ENCODE results near the gene EFNA3.

DNA sequence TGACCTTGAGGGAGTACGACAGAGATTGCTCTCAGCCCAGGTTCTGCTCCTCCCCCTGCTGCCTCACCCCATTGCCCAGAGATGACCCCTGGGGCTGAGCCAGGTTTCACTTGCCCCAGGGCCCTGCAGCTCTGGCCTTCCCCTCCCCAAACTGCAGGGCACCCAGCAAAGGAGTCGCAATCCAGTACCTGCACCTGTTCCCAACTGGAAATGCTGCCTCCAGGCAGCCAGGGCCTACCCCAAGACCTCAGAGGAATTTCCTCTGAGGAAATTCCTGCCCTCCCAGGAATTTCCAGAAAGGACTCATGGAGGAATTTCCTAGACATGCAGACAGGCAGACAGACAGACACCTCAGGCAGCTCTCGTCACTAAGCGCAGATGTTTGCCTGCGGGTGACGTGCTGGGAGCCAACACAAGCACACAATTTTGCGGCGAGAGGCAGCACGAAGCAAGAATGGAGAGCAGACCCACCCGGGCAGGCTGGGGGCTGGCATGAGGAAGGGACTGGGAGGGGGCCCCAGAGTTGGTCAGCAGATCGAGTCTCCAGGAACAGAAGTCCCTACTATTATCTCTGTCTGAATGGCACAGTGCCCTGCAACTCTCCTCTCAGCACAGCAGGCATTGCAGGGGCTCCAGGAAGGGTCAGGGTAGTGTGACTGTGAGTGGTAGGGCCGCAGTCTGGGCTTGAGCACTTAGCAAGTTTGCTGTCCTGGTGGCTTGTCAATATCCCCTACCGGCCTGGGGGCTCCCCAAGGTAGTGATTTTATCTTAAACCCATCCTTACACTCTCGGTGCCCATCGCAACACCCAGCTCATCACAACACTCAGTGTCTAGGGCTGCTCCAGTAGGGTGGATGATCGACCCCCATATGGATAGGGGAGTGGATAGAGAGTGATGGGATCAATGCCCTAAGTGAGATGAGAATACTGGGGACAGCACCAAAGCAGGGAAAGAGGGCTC is 46.1 kb downstream of the EFNA3 start:
- no peak for TF ChIP-seq POLR2AphosphoS5 (IDR thresholded peaks at IDR 0.05)
- TF ChIP-seq, protein P1, sequence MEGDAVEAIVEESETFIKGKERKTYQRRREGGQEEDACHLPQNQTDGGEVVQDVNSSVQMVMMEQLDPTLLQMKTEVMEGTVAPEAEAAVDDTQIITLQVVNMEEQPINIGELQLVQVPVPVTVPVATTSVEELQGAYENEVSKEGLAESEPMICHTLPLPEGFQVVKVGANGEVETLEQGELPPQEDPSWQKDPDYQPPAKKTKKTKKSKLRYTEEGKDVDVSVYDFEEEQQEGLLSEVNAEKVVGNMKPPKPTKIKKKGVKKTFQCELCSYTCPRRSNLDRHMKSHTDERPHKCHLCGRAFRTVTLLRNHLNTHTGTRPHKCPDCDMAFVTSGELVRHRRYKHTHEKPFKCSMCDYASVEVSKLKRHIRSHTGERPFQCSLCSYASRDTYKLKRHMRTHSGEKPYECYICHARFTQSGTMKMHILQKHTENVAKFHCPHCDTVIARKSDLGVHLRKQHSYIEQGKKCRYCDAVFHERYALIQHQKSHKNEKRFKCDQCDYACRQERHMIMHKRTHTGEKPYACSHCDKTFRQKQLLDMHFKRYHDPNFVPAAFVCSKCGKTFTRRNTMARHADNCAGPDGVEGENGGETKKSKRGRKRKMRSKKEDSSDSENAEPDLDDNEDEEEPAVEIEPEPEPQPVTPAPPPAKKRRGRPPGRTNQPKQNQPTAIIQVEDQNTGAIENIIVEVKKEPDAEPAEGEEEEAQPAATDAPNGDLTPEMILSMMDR (IDR thresholded peaks at IDR 0.05), result no peak
- no peak for TF ChIP-seq POLR2A (IDR thresholded peaks at IDR 0.05)
- TF ChIP-seq EP300 (IDR thresholded peaks at IDR 0.05; ENCODE audit: low read depth), result no peak
